Activated naive CD8-positive, alpha-beta T cell treated with anti-CD3 and anti-CD28 coated beads, Interleukin-2, amount 10 ng/mL, durations not matched to agents 7 days and 5 days (primary cell): ENCODE measurements around the gene TOB2. TPM values are rescaled to one million over a fixed set of nuclear protein-coding genes. Genes with fewer than 3 reads are reported as not detected.
"Not testable (repeated sequence)": the region's sequence is repeated elsewhere in the genome, so short reads cannot be mapped to it uniquely, and the experiment has no call there.

Experiments
- ATAC-seq: fragments of 150-1000 bp; cut with Tn5 transposase; one replicate; pipeline ENCODE4 v1.10.0; 2021; ENCODE audit warnings: low read depth, moderate library complexity
- POLR2A ChIA-PET: fragments of 350-600 bp; sonication (Branson Sonifier 250); formaldehyde crosslinking; loops from one replicate; lab custom pipeline; 2021; ENCODE audit warnings: antibody characterized with exemption; lab: Charles Lee
- DNase-seq: peaks from one replicate; pipeline ENCODE4 v3.0.0; 2021
- H3K27ac Mint-ChIP-seq: one replicate; pipeline ENCODE4 v1.8.0; 2022; ENCODE audit warnings: mild to moderate bottlenecking, mixed read lengths
- H3K27me3 Mint-ChIP-seq: one replicate; pipeline ENCODE4 v1.8.0; 2022; ENCODE audit warnings: mild to moderate bottlenecking, moderate library complexity, mixed read lengths
- H3K36me3 Mint-ChIP-seq: one replicate; pipeline ENCODE4 v1.8.0; 2021; ENCODE audit warnings: mild to moderate bottlenecking, mixed read lengths
- H3K4me1 Mint-ChIP-seq: one replicate; pipeline ENCODE4 v1.8.0; 2021; ENCODE audit warnings: mixed read lengths
- H3K4me3 Mint-ChIP-seq: one replicate; pipeline ENCODE4 v1.8.0; 2022; ENCODE audit warnings: mild to moderate bottlenecking, moderate library complexity, mixed read lengths
- H3K9me3 Mint-ChIP-seq: one replicate; pipeline ENCODE4 v1.8.0; 2021; ENCODE audit warnings: mixed read lengths
- total RNA-seq, 2 experiments: library from RNA; stranded (reverse); gene quantifications; one replicate each; pipeline ENCODE4 v1.2.3, GENCODE V29; 2021

The TOB2 gene
- total RNA-seq, 2 experiments from 2014 or later: 35.7 to 35.9 TPM

GRCh38 chr22:41478891-41479521 is 32.4 kb upstream of the TOB2 start:
- peaks cover 9% of the 10 kb centered on the region for H3K4me1 Mint-ChIP-seq
- no peak for ATAC-seq
- no peaks in the 10 kb centered on the region for H3K9me3 Mint-ChIP-seq

GRCh38 chr22:41478473-41478872 is 31.9 kb upstream of the TOB2 start:
- no peak overlapping the region for H3K4me3 Mint-ChIP-seq
- peaks cover 11% of the 10 kb centered on the region for H3K4me1 Mint-ChIP-seq
- H3K9me3 Mint-ChIP-seq: no peaks in the 10 kb centered on the region
- no peak overlapping the region for H3K27ac Mint-ChIP-seq
- POLR2A ChIA-PET: interaction anchor here (2.4 kb wide), 1 partner anchor 10 kb away, joined by 7 read pairs; the partner anchor contains the start of genes ACO2 and PHF5A
- no peaks in the 10 kb centered on the region for H3K27me3 Mint-ChIP-seq
- no peaks in the 10 kb centered on the region for H3K36me3 Mint-ChIP-seq
- DNase-seq (no peak), ATAC-seq (no peak)

More at GRCh38 chr22:41478891-41479521, 32.4 kb upstream of the TOB2 start:
- Mint-ChIP-seq H3K27ac (no peak overlapping the region), H3K36me3 (no peaks in the 10 kb centered on the region), H3K4me3 (no peak overlapping the region), H3K27me3 (no peaks in the 10 kb centered on the region)
- no peak for DNase-seq
- POLR2A ChIA-PET: interaction anchor here (2.4 kb wide), 1 partner anchor 10 kb away, joined by 7 read pairs; the partner anchor contains the start of genes ACO2 and PHF5A

GRCh38 chr22:41474872-41475451 is 28.4 kb upstream of the TOB2 start:
- no peak overlapping the region for H3K4me3 Mint-ChIP-seq
- peaks cover 3% of the 10 kb centered on the region for H3K36me3 Mint-ChIP-seq
- DNase-seq (no peak), ATAC-seq (no peak)
- POLR2A ChIA-PET: interaction anchor here (0.7 to 1.0 kb wide), 2 partner anchors 25 to 220 kb away, joined by 3 read pairs; no protein-coding TSS in a partner anchor
- H3K9me3 Mint-ChIP-seq: no peaks in the 10 kb centered on the region
- H3K27ac Mint-ChIP-seq: no peak overlapping the region
- H3K4me1 Mint-ChIP-seq: peaks cover 18% of the 10 kb centered on the region
- no peaks in the 10 kb centered on the region for H3K27me3 Mint-ChIP-seq

GRCh38 chr22:41471568-41471967 is 25.0 kb upstream of the TOB2 start:
- H3K9me3 Mint-ChIP-seq: no peaks in the 10 kb centered on the region
- ATAC-seq (no peak), DNase-seq (no peak)
- no peaks in the 10 kb centered on the region for H3K27me3 Mint-ChIP-seq
- POLR2A ChIA-PET: no interaction called here
- H3K36me3 Mint-ChIP-seq: peaks cover 12% of the 10 kb centered on the region
- H3K4me1 Mint-ChIP-seq: peaks cover 32% of the 10 kb centered on the region
- H3K27ac Mint-ChIP-seq: no peak overlapping the region
- H3K4me3 Mint-ChIP-seq: no peak overlapping the region

- H3K9me3 Mint-ChIP-seq: no peaks in the 10 kb centered on the region
- ATAC-seq (no peak), DNase-seq (no peak)
- H3K4me3 Mint-ChIP-seq: peak overlapping the region; percentile 65
- H3K4me1 Mint-ChIP-seq: peaks cover 34% of the 10 kb centered on the region
- H3K36me3 Mint-ChIP-seq: peaks cover 12% of the 10 kb centered on the region
- peak overlapping the region; percentile 76 for H3K27ac Mint-ChIP-seq
- POLR2A ChIA-PET: no interaction called here
- H3K27me3 Mint-ChIP-seq: no peaks in the 10 kb centered on the region
These were observed 24.3 kb upstream of the TOB2 start for GRCh38 chr22:41470886-41471285.

- H3K36me3 Mint-ChIP-seq: peaks cover 17% of the 10 kb centered on the region
- peak; percentile 4 for ATAC-seq
- POLR2A ChIA-PET: interaction anchor here (0.6 to 3.7 kb wide), 17 partner anchors 10 to 518 kb away, joined by 3 to 142 read pairs (median 7); partner anchors contain the start of genes CENPM, PMM1, RANGAP1 and RBX1
These were observed 22.7 kb upstream of the TOB2 start for GRCh38 chr22:41469218-41469851.

GRCh38 chr22:41468381-41469217 is 22.0 kb upstream of the TOB2 start, which contains the start of the genes ACO2 and PHF5A:
ACO2 (plus strand) TSS chr22:41469117; CDS start chr22:41469147, 30 bp downstream.
PHF5A (minus strand) TSS chr22:41468692; CDS start chr22:41468653, 39 bp downstream.
- Mint-ChIP-seq H3K27ac (peak within 1 kb of the TSS; percentile 100), H3K27me3 (no peaks in the 10 kb centered on the region), H3K4me1 (peaks cover 39% of the 10 kb centered on the region), H3K9me3 (no peaks in the 10 kb centered on the region), H3K36me3 (peaks cover 22% of the 10 kb centered on the region), H3K4me3 (peak within 1 kb of the TSS; percentile 94)
- DNase-seq (peak; percentile 97), ATAC-seq (peak; percentile 91)
- POLR2A ChIA-PET: interaction anchor here (0.6 to 3.7 kb wide), 20 partner anchors 11 to 517 kb away, joined by 3 to 142 read pairs (median 6); partner anchors contain the start of genes CENPM, DESI1, PMM1 and RANGAP1

More at GRCh38 chr22:41469218-41469851, 22.7 kb upstream of the TOB2 start:
- no peaks in the 10 kb centered on the region for H3K9me3 Mint-ChIP-seq
- H3K27me3 Mint-ChIP-seq: no peaks in the 10 kb centered on the region
- H3K27ac Mint-ChIP-seq: peak overlapping the region; percentile 100
- peaks cover 39% of the 10 kb centered on the region for H3K4me1 Mint-ChIP-seq
- DNase-seq: no peak
- H3K4me3 Mint-ChIP-seq: peak overlapping the region; percentile 94

- H3K27ac Mint-ChIP-seq: no peak overlapping the region
- DNase-seq (no peak), ATAC-seq (no peak)
- POLR2A ChIA-PET: interaction anchor here (0.7 to 2.2 kb wide), 2 partner anchors 16 to 128 kb away, joined by 3 to 9 read pairs; partner anchors contain the start of genes PMM1 and TOB2
- no peaks in the 10 kb centered on the region for H3K27me3 Mint-ChIP-seq
- peaks cover 18% of the 10 kb centered on the region for H3K4me1 Mint-ChIP-seq
- H3K4me3 Mint-ChIP-seq: no peak overlapping the region
- H3K9me3 Mint-ChIP-seq: no peaks in the 10 kb centered on the region
- peaks cover 21% of the 10 kb centered on the region for H3K36me3 Mint-ChIP-seq
These were observed 15.3 kb upstream of the TOB2 start for GRCh38 chr22:41461901-41462300.

GRCh38 chr22:41460071-41460470 is 13.5 kb upstream of the TOB2 start:
- not testable (repeated sequence) for ATAC-seq, H3K9me3 Mint-ChIP-seq, DNase-seq, H3K27me3 Mint-ChIP-seq, H3K4me3 Mint-ChIP-seq, H3K27ac Mint-ChIP-seq
- Mint-ChIP-seq H3K36me3 (peaks cover 20% of the 10 kb centered on the region), H3K4me1 (peaks cover 16% of the 10 kb centered on the region)
- POLR2A ChIA-PET: interaction anchor here (2.3 kb wide), 1 partner anchor 12 kb away, joined by 6 read pairs; no protein-coding TSS in a partner anchor

- Mint-ChIP-seq H3K27me3 (no peaks in the 10 kb centered on the region), H3K9me3 (no peaks in the 10 kb centered on the region), H3K27ac (no peak overlapping the region), H3K4me3 (no peak overlapping the region), H3K36me3 (peaks cover 16% of the 10 kb centered on the region), H3K4me1 (peaks cover 12% of the 10 kb centered on the region)
- POLR2A ChIA-PET: interaction anchor here (2.3 kb wide), 1 partner anchor 11 kb away, joined by 6 read pairs; no protein-coding TSS in a partner anchor
- ATAC-seq (no peak), DNase-seq (no peak)
These were observed 12.8 kb upstream of the TOB2 start for GRCh38 chr22:41459431-41459830.

GRCh38 chr22:41458161-41458728 is 11.6 kb upstream of the TOB2 start:
- POLR2A ChIA-PET: interaction anchor here (1.3 to 2.3 kb wide), 2 partner anchors 10 kb away, joined by 6 read pairs; partner anchors contain the start of genes ACO2 and PHF5A
- H3K36me3 Mint-ChIP-seq: peaks cover 10% of the 10 kb centered on the region
- no peaks in the 10 kb centered on the region for H3K9me3 Mint-ChIP-seq
- peaks cover 9% of the 10 kb centered on the region for H3K4me1 Mint-ChIP-seq
- H3K27me3 Mint-ChIP-seq: no peaks in the 10 kb centered on the region
- H3K27ac Mint-ChIP-seq: peak overlapping the region; percentile 56
- no peak overlapping the region for H3K4me3 Mint-ChIP-seq
- ATAC-seq (no peak), DNase-seq (no peak)
